Measurements from ENCODE around the gene DYDC1. TPM values are rescaled to one million over a fixed set of nuclear protein-coding genes. Genes with fewer than 3 reads are reported as not detected.

The DYDC1 gene
- polyA plus RNA-seq, 1 of the 3 experiments (the other 2 are of a cell fraction) = not detected

- TF ChIP-seq IRF3 (IDR thresholded peaks at IDR 0.05; ENCODE audit: low read depth, low read length) (no peak), ELF1 (IDR thresholded peaks at IDR 0.05) (no peak), JUND (IDR thresholded peaks at IDR 0.05) (no peak), CHD2 (IDR thresholded peaks at IDR 0.05; ENCODE audit: low read length, partially characterized antibody) (no peak), CTCF (IDR thresholded peaks at IDR 0.05) (no peak)
Measured at GRCh38 chr10:80351220-80351619, 5.3 kb downstream of the DYDC1 start (continued).

GRCh38 chr10:80350251-80350650 lies 6.3 kb downstream of the DYDC1 start:
- POLR2A ChIA-PET = no interaction called here
- H3K9ac ChIP-seq = no peak overlapping the region
- no peaks in the 10 kb centered on the region for H3K36me3 ChIP-seq (replicated peaks in 1 of 2; ENCODE audit: control insufficient read depth in 1 of 2, insufficient read depth in 2 of 2, low read length in 1 of 2)
- CTCF ChIA-PET = interaction anchor here (1.2 to 1.4 kb wide), 3 partner anchors 11 to 28 kb away, joined by 3 to 4 read pairs (median 3); no protein-coding TSS in a partner anchor
- no peaks in the 10 kb centered on the region for H3F3A ChIP-seq (replicated peaks; ENCODE audit: insufficient read depth)
- no peak for DNase-seq
- no peaks in the 10 kb centered on the region for H3K4me1 ChIP-seq (ENCODE audit: control insufficient read depth in 1 of 2, insufficient read depth in 2 of 2, low read depth in 1 of 2, low read length in 1 of 2)
- no peak overlapping the region for H3K27ac ChIP-seq (ENCODE audit: low read depth in 2 of 2, low read length in 1 of 2)
- no peaks in the 10 kb centered on the region for H4K20me1 ChIP-seq (ENCODE audit: insufficient read depth)
- H3K9me3 ChIP-seq = no peaks in the 10 kb centered on the region
- no peak overlapping the region for H2AFZ ChIP-seq (ENCODE audit: low read depth)
- TF ChIP-seq FOSL2 (IDR thresholded peaks at IDR 0.05; ENCODE audit: borderline replicate concordance, low read depth) (no peak), IRF3 (IDR thresholded peaks at IDR 0.05; ENCODE audit: low read depth, low read length) (no peak), MAX (IDR thresholded peaks at IDR 0.05; ENCODE audit: low read depth) (no peak), TAF1 (IDR thresholded peaks at IDR 0.05; ENCODE audit: borderline replicate concordance, low read depth, low read length) (no peak), RFX5 (IDR thresholded peaks at IDR 0.05; ENCODE audit: low read length) (no peak), EP300 (IDR thresholded peaks at IDR 0.05; ENCODE audit: borderline replicate concordance in 1 of 2, low read depth in 1 of 2, low read length in 1 of 2) (no peak), PBX3 (IDR thresholded peaks at IDR 0.05) (no peak), RCOR1 (IDR thresholded peaks at IDR 0.05; ENCODE audit: low read length) (no peak), RXRA (IDR thresholded peaks at IDR 0.05; ENCODE audit: borderline replicate concordance, low read depth) (no peak), FOXJ3 (CRISPR knock-in tag; IDR thresholded peaks at IDR 0.05) (no peak), SMC3 (IDR thresholded peaks at IDR 0.05; ENCODE audit: low read depth, low read length) (no peak), JUND (IDR thresholded peaks at IDR 0.05) (no peak), TCF12 (IDR thresholded peaks at IDR 0.05) (no peak), GATA2 (CRISPR knock-in tag; IDR thresholded peaks at IDR 0.05) (no peak), YY1 (IDR thresholded peaks at IDR 0.05; ENCODE audit: low read depth) (no peak), GABPA (IDR thresholded peaks at IDR 0.05; ENCODE audit: low read depth) (no peak), USF2 (IDR thresholded peaks at IDR 0.05; ENCODE audit: borderline replicate concordance, low read depth, low read length) (no peak), EZH2phosphoT487 (IDR thresholded peaks at IDR 0.05; ENCODE audit: borderline replicate concordance, low read depth) (no peak), ELF1 (IDR thresholded peaks at IDR 0.05) (no peak)
- no peak overlapping the region for H3K4me3 ChIP-seq (ENCODE audit: low read depth in 2 of 2, low read length in 1 of 2)
- no peaks in the 10 kb centered on the region; the same call in 1 of the 2 replicates for H3K9me2 ChIP-seq
- WGBS (ENCODE audit: low lambda C conversion rate) = 34% methylated on average over 3 of the region's 3 CpGs
- no peaks in the 10 kb centered on the region for H3K27me3 ChIP-seq (ENCODE audit: insufficient read depth)
- no peak overlapping the region for H3K4me2 ChIP-seq
- no peaks in the 10 kb centered on the region for H3K79me2 ChIP-seq (ENCODE audit: insufficient read depth)
